ENCODE data around the gene RBM38.

Gene RBM38

GRCh38 chr20:57369596-57369995 is 21.6 kb upstream of the RBM38 start:
- in situ Hi-C loops (cut with MboI; ENCODE audit: low sequenced_read_pairs, unreplicated experiment) = no loop called here
- DNase-seq (ENCODE audit: low spot score) = no peak
- no peak for TF ChIP-seq CTCF (IDR thresholded peaks at IDR 0.05; ENCODE audit: borderline replicate concordance, control extremely low read depth, extremely low read depth, insufficient read depth, missing control alignments)

- in situ Hi-C loops (cut with MboI; ENCODE audit: low sequenced_read_pairs, unreplicated experiment) = no loop called here
- no peak for TF ChIP-seq CTCF (IDR thresholded peaks at IDR 0.05; ENCODE audit: borderline replicate concordance, control extremely low read depth, extremely low read depth, insufficient read depth, missing control alignments)
- no peak for DNase-seq (ENCODE audit: low spot score)
Measured at GRCh38 chr20:57370316-57370715, 20.9 kb upstream of the RBM38 start.

GRCh38 chr20:57371363-57371762 is 19.8 kb upstream of the RBM38 start:
- no peak for DNase-seq (ENCODE audit: low spot score)
- in situ Hi-C loops (cut with MboI; ENCODE audit: low sequenced_read_pairs, unreplicated experiment) = no loop called here
- no peak for TF ChIP-seq CTCF (IDR thresholded peaks at IDR 0.05; ENCODE audit: borderline replicate concordance, control extremely low read depth, extremely low read depth, insufficient read depth, missing control alignments)

GRCh38 chr20:57372157-57372556 is 19.0 kb upstream of the RBM38 start:
- no peak for DNase-seq (ENCODE audit: low spot score)
- no peak for TF ChIP-seq CTCF (IDR thresholded peaks at IDR 0.05; ENCODE audit: borderline replicate concordance, control extremely low read depth, extremely low read depth, insufficient read depth, missing control alignments)
- in situ Hi-C loops (cut with MboI; ENCODE audit: low sequenced_read_pairs, unreplicated experiment) = no loop called here

GRCh38 chr20:57372581-57373350 is 18.4 kb upstream of the RBM38 start:
- in situ Hi-C loops (cut with MboI; ENCODE audit: low sequenced_read_pairs, unreplicated experiment) = no loop called here
- no peak for TF ChIP-seq CTCF (IDR thresholded peaks at IDR 0.05; ENCODE audit: borderline replicate concordance, control extremely low read depth, extremely low read depth, insufficient read depth, missing control alignments)
- DNase-seq (ENCODE audit: low spot score) = no peak

GRCh38 chr20:57374343-57374930 is 16.8 kb upstream of the RBM38 start:
- no peak for DNase-seq (ENCODE audit: low spot score)
- in situ Hi-C loops (cut with MboI; ENCODE audit: low sequenced_read_pairs, unreplicated experiment) = no loop called here
- no peak for TF ChIP-seq CTCF (IDR thresholded peaks at IDR 0.05; ENCODE audit: borderline replicate concordance, control extremely low read depth, extremely low read depth, insufficient read depth, missing control alignments)

All from GM13976 (cell line).